H9 (cell line): ENCODE measurements around the gene DAB1. TPM values are rescaled to one million over a fixed set of nuclear protein-coding genes. Genes with fewer than 3 reads are reported as not detected.

ENCODE experiments used
- DNase-seq: peaks from one replicate; pipeline ENCODE4 v3.0.0-alpha.2; 2017
- H2AFZ ChIP-seq: one replicate; pipeline ENCODE4 v1.6.1; 2013; ENCODE audit warnings: mild to moderate bottlenecking, low read length, control low read depth, moderate library complexity
- H2AK5ac ChIP-seq: 2 replicates; pipeline ENCODE4 v1.6.1; 2013; ENCODE audit warnings: low read length, control low read depth, mixed read lengths; ENCODE audit not compliant: insufficient read length
- H2BK120ac ChIP-seq: one replicate; pipeline ENCODE4 v1.6.1; 2013; ENCODE audit warnings: low read depth, mild to moderate bottlenecking, low read length, control low read depth, inconsistent platforms; ENCODE audit not compliant: poor library complexity, severe bottlenecking
- H2BK12ac ChIP-seq: 2 replicates; pipeline ENCODE4 v1.6.1; 2013; ENCODE audit warnings: low read length, control low read depth, mixed read lengths, low read depth; ENCODE audit not compliant: insufficient read length
- H2BK15ac ChIP-seq: 2 replicates; pipeline ENCODE4 v1.6.1; 2013; ENCODE audit warnings: low read depth, low read length, control low read depth
- H2BK20ac ChIP-seq: one replicate; pipeline ENCODE4 v1.6.1; 2013; ENCODE audit warnings: low read depth, mild to moderate bottlenecking, low read length, control low read depth, inconsistent platforms; ENCODE audit not compliant: poor library complexity, severe bottlenecking
- H2BK5ac ChIP-seq: 2 replicates; pipeline ENCODE4 v1.6.1; 2013; ENCODE audit warnings: low read length, control low read depth, mixed read lengths; ENCODE audit not compliant: insufficient read length
- H3K14ac ChIP-seq: 2 replicates; pipeline ENCODE4 v1.6.1; 2013; ENCODE audit warnings: low read length, control low read depth; ENCODE audit not compliant: insufficient read depth
- H3K18ac ChIP-seq: 2 replicates; pipeline ENCODE4 v1.6.1; 2013; ENCODE audit warnings: low read depth, mild to moderate bottlenecking, mixed read lengths, low read length, control low read depth; ENCODE audit not compliant: insufficient read length
- H3K23ac ChIP-seq: 2 replicates; pipeline ENCODE4 v1.6.1; 2013; ENCODE audit warnings: low read length, control low read depth, mixed read lengths, low read depth; ENCODE audit not compliant: insufficient read length
- H3K23me2 ChIP-seq: 2 replicates; pipeline ENCODE4 v1.6.1; 2013; ENCODE audit warnings: low read depth, mild to moderate bottlenecking, mixed read lengths, low read length, control low read depth; ENCODE audit not compliant: insufficient read length, poor library complexity, severe bottlenecking
- H3K27ac ChIP-seq: 2 replicates; pipeline ENCODE4 v1.5.1; 2013; ENCODE audit warnings: low read length, control low read depth, mixed read lengths, low read depth; ENCODE audit not compliant: insufficient read length
- H3K27me3 ChIP-seq: 2 replicates; pipeline ENCODE4 v1.6.1; 2013; ENCODE audit warnings: low read length, control low read depth, inconsistent platforms; ENCODE audit not compliant: insufficient read depth
- H3K4ac ChIP-seq: 2 replicates; pipeline ENCODE4 v1.6.1; 2013; ENCODE audit warnings: low read depth, mild to moderate bottlenecking, control low read depth, inconsistent platforms, low read length, moderate library complexity
- H3K4me1 ChIP-seq: 2 replicates; pipeline ENCODE4 v1.6.1; 2013; ENCODE audit warnings: low read length, control low read depth, inconsistent platforms; ENCODE audit not compliant: insufficient read depth
- H3K4me2 ChIP-seq: 2 replicates; pipeline ENCODE4 v1.6.1; 2013; ENCODE audit warnings: low read length, control low read depth, mixed read lengths; ENCODE audit not compliant: insufficient read length, insufficient read depth
- H3K56ac ChIP-seq: 2 replicates; pipeline ENCODE4 v1.6.1; 2013; ENCODE audit warnings: low read depth, mild to moderate bottlenecking, mixed read lengths, low read length, control low read depth; ENCODE audit not compliant: insufficient read length
- H3K79me1 ChIP-seq: 2 replicates; pipeline ENCODE4 v1.6.1; 2013; ENCODE audit warnings: low read depth, mild to moderate bottlenecking, moderate library complexity, low read length, control low read depth, inconsistent platforms; ENCODE audit not compliant: insufficient read depth, poor library complexity, severe bottlenecking
- H3K79me2 ChIP-seq: 2 replicates; pipeline ENCODE4 v1.6.1; 2013; ENCODE audit warnings: low read length, control low read depth, inconsistent platforms; ENCODE audit not compliant: insufficient read depth
- H3K9ac ChIP-seq: 2 replicates; pipeline ENCODE4 v1.6.1; 2013; ENCODE audit warnings: low read length, control low read depth, mixed read lengths; ENCODE audit not compliant: insufficient read length; ENCODE audit errors: extremely low read depth
- H3K9me3 ChIP-seq: one replicate; pipeline ENCODE4 v1.6.1; 2013; ENCODE audit warnings: low read depth, low read length, inconsistent platforms; ENCODE audit not compliant: control insufficient read depth
- H3T11ph ChIP-seq: one replicate; pipeline ENCODE4 v1.6.1; 2013; ENCODE audit warnings: mild to moderate bottlenecking, low read length, control low read depth, inconsistent platforms
- H4K20me1 ChIP-seq: one replicate; pipeline ENCODE4 v1.6.1; 2013; ENCODE audit not compliant: control insufficient read depth, insufficient read length, insufficient read depth
- H4K5ac ChIP-seq: 2 replicates; pipeline ENCODE4 v1.6.1; 2013; ENCODE audit warnings: low read depth, mild to moderate bottlenecking, mixed read lengths, low read length, control low read depth; ENCODE audit not compliant: insufficient read length
- H4K8ac ChIP-seq: replicated peaks from 2 replicates; pipeline ENCODE4 v1.6.1; 2013; ENCODE audit warnings: low read length, control low read depth, mixed read lengths, low read depth; ENCODE audit not compliant: insufficient read length
- H4K91ac ChIP-seq: 2 replicates; pipeline ENCODE4 v1.6.1; 2013; ENCODE audit warnings: low read depth, mild to moderate bottlenecking, moderate library complexity, mixed read lengths, low read length, control low read depth; ENCODE audit not compliant: insufficient read length
- H3K27ac Mint-ChIP-seq, 3 experiments: 2 replicates in 2 of 3; 3 replicates in 1 of 3; pipeline ENCODE4 v1.8.0; 2020 to 2021; ENCODE audit warnings: mixed read lengths in 3 of 3, mild to moderate bottlenecking in 1 of 3, moderate library complexity in 1 of 3
- H3K27me3 Mint-ChIP-seq: 2 replicates; pipeline ENCODE4 v1.8.0; 2021; ENCODE audit warnings: low read depth, mild to moderate bottlenecking, moderate library complexity, mixed read lengths
- H3K36me3 Mint-ChIP-seq, 3 experiments: 2 replicates in 2 of 3; 3 replicates in 1 of 3; pipeline ENCODE4 v1.8.0; 2020 to 2021; ENCODE audit warnings: low read depth in 3 of 3, mixed read lengths in 3 of 3; ENCODE audit not compliant: insufficient read depth in 1 of 3
- H3K4me1 Mint-ChIP-seq, 2 experiments: 2 replicates each; pipeline ENCODE4 v1.8.0; 2020; ENCODE audit warnings: mixed read lengths in 2 of 2
- H3K4me3 Mint-ChIP-seq, 2 experiments: 2 replicates in 1 of 2; 3 replicates in 1 of 2; pipeline ENCODE4 v1.8.0; 2020 to 2021; ENCODE audit warnings: mild to moderate bottlenecking in 2 of 2, mixed read lengths in 2 of 2, moderate library complexity in 1 of 2
- H3K9me3 Mint-ChIP-seq, 2 experiments: 2 replicates in 1 of 2; 3 replicates in 1 of 2; pipeline ENCODE4 v1.8.0; 2020; ENCODE audit warnings: mild to moderate bottlenecking in 2 of 2, mixed read lengths in 2 of 2, moderate library complexity in 1 of 2
- CTCF ChIP-seq: fragments of 200-600 bp; sonication (generic); conservative IDR thresholded peaks from 3 replicates; pipeline ENCODE4 v1.8.0; 2021; ENCODE audit warnings: antibody characterized with exemption, mild to moderate bottlenecking
- total RNA-seq: library from RNA; stranded (reverse); gene quantifications from 2 replicates; pipeline ENCODE4 v1.2.1, GENCODE V29; 2021

Gene DAB1
- total RNA-seq, 1 experiment from 2014 or later, result 9.3 TPM

- Histone ChIP-seq H3T11ph (no peak overlapping the region), H4K91ac (no peak overlapping the region), H2AFZ (no peak overlapping the region), H4K5ac (no peak overlapping the region), H3K4me2 (no peak overlapping the region), H3K9me3 (no peaks in the 10 kb centered on the region), H3K23ac (no peak overlapping the region), H3K14ac (no peak overlapping the region), H3K27ac (no peak overlapping the region), H4K8ac (no peak overlapping the region), H2BK5ac (no peak overlapping the region), H3K4me1 (no peaks in the 10 kb centered on the region), H3K27me3 (no peaks in the 10 kb centered on the region), H4K20me1 (no peaks in the 10 kb centered on the region), H3K79me2 (no peaks in the 10 kb centered on the region), H3K79me1 (no peaks in the 10 kb centered on the region), H3K56ac (no peak overlapping the region), H2BK20ac (no peak overlapping the region), H2BK15ac (no peak overlapping the region), H3K18ac (no peak overlapping the region), H2AK5ac (no peak overlapping the region), H3K4ac (no peak overlapping the region), H3K9ac (no peak overlapping the region), H2BK120ac (no peak overlapping the region), H2BK12ac (no peak overlapping the region), H3K23me2 (no peaks in the 10 kb centered on the region)
- Mint-ChIP-seq H3K4me3 (no peak overlapping the region), H3K9me3 (no peaks in the 10 kb centered on the region), H3K27me3 (no peaks in the 10 kb centered on the region; the same call in 1 of the 2 replicates), H3K4me1 (peaks cover 6 to 13% of the 10 kb centered on the region in 2 experiments), H3K27ac (no peak overlapping the region), H3K36me3 (no peaks in the 10 kb centered on the region)
- DNase-seq, result no peak
- TF ChIP-seq CTCF, result no peak
Observed at GRCh38 chr1:57443004-57443403, 19.1 kb upstream of the DAB1 start.
